Measurements from ENCODE around the gene IGSF23.

The IGSF23 gene

GRCh38 chr19:44570984-44571684 lies 42.2 kb upstream of the IGSF23 start:
- TF ChIP-seq, protein P1, sequence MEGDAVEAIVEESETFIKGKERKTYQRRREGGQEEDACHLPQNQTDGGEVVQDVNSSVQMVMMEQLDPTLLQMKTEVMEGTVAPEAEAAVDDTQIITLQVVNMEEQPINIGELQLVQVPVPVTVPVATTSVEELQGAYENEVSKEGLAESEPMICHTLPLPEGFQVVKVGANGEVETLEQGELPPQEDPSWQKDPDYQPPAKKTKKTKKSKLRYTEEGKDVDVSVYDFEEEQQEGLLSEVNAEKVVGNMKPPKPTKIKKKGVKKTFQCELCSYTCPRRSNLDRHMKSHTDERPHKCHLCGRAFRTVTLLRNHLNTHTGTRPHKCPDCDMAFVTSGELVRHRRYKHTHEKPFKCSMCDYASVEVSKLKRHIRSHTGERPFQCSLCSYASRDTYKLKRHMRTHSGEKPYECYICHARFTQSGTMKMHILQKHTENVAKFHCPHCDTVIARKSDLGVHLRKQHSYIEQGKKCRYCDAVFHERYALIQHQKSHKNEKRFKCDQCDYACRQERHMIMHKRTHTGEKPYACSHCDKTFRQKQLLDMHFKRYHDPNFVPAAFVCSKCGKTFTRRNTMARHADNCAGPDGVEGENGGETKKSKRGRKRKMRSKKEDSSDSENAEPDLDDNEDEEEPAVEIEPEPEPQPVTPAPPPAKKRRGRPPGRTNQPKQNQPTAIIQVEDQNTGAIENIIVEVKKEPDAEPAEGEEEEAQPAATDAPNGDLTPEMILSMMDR (IDR thresholded peaks at IDR 0.05; ENCODE audit: low read length) = peak; percentile 76
- TF ChIP-seq EZH2 (optimal IDR thresholded peaks at IDR 0.05; ENCODE audit: low read depth, low read length) (no peak), EZH2phosphoT487 (IDR thresholded peaks at IDR 0.05; ENCODE audit: low read length) (no peak)
- Histone ChIP-seq H3K27me3 (replicated peaks; ENCODE audit: insufficient read depth, low read length) (no peaks in the 10 kb centered on the region), H4K20me1 (ENCODE audit: insufficient read depth, low read length) (no peaks in the 10 kb centered on the region), H2AFZ (ENCODE audit: low read length) (peak overlapping the region; percentile 14; the same call in 1 of the 2 replicates), H3K9me2 (replicated peaks; ENCODE audit: insufficient read depth, low read length) (no peaks in the 10 kb centered on the region), H3K79me2 (ENCODE audit: low read length) (no peaks in the 10 kb centered on the region), H3K36me3 (replicated peaks; ENCODE audit: insufficient read depth, low read length) (no peaks in the 10 kb centered on the region), H3K27ac (ENCODE audit: low read length) (no peak overlapping the region), H3K9me3 (replicated peaks; ENCODE audit: insufficient read depth, low read length) (no peaks in the 10 kb centered on the region), H3K9ac (ENCODE audit: low read length) (no peak overlapping the region), H3K4me2 (ENCODE audit: low read depth, low read length) (peak overlapping the region; percentile 44; the same call in 1 of the 2 replicates), H3K4me1 (ENCODE audit: low read length) (no peaks in the 10 kb centered on the region), H3F3A (ENCODE audit: insufficient read depth, low read length) (no peaks in the 10 kb centered on the region), H3K4me3 (ENCODE audit: low read length) (no peak overlapping the region)
- peak; percentile 69 for DNase-seq

GRCh38 chr19:44571830-44572580 lies 41.4 kb upstream of the IGSF23 start:
- Histone ChIP-seq H3K27me3 (replicated peaks; ENCODE audit: insufficient read depth, low read length) (no peaks in the 10 kb centered on the region), H3K9ac (ENCODE audit: low read length) (no peak overlapping the region), H3K9me3 (replicated peaks; ENCODE audit: insufficient read depth, low read length) (no peaks in the 10 kb centered on the region), H3F3A (ENCODE audit: insufficient read depth, low read length) (no peaks in the 10 kb centered on the region), H3K79me2 (ENCODE audit: low read length) (no peaks in the 10 kb centered on the region), H3K27ac (ENCODE audit: low read length) (no peak overlapping the region), H4K20me1 (ENCODE audit: insufficient read depth, low read length) (no peaks in the 10 kb centered on the region), H3K4me1 (ENCODE audit: low read length) (no peaks in the 10 kb centered on the region), H3K4me3 (ENCODE audit: low read length) (no peak overlapping the region), H3K36me3 (replicated peaks; ENCODE audit: insufficient read depth, low read length) (no peaks in the 10 kb centered on the region), H2AFZ (ENCODE audit: low read length) (no peak overlapping the region), H3K9me2 (replicated peaks; ENCODE audit: insufficient read depth, low read length) (no peaks in the 10 kb centered on the region), H3K4me2 (ENCODE audit: low read depth, low read length) (no peak overlapping the region)
- DNase-seq = no peak
- no peak for TF ChIP-seq EZH2 (optimal IDR thresholded peaks at IDR 0.05; ENCODE audit: low read depth, low read length)
- TF ChIP-seq, protein P1 (IDR thresholded peaks at IDR 0.05; ENCODE audit: low read length) = no peak
- no peak for TF ChIP-seq EZH2phosphoT487 (IDR thresholded peaks at IDR 0.05; ENCODE audit: low read length)

DNA sequence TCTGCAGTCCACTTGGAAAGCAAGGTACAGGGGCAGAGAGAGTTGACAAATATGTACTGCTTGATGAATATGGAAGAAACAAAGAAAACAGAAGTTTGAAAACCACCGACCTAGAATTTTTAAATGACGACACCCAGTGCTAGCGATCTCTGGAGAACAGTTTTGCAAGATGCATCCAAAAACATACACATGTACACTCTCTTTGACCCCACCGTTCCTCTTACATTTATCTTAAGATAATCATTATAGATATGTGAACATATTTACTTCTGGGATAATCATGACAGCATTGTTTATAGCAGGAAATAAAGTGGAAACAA lies 40.8 kb upstream of the IGSF23 start:
- Histone ChIP-seq H3K9me3 (replicated peaks; ENCODE audit: insufficient read depth, low read length) (no peaks in the 10 kb centered on the region), H3K27me3 (replicated peaks; ENCODE audit: insufficient read depth, low read length) (no peaks in the 10 kb centered on the region), H3K4me1 (ENCODE audit: low read length) (no peaks in the 10 kb centered on the region), H3F3A (ENCODE audit: insufficient read depth, low read length) (no peaks in the 10 kb centered on the region), H3K36me3 (replicated peaks; ENCODE audit: insufficient read depth, low read length) (no peaks in the 10 kb centered on the region), H3K79me2 (ENCODE audit: low read length) (no peaks in the 10 kb centered on the region), H3K4me3 (ENCODE audit: low read length) (no peak overlapping the region), H2AFZ (ENCODE audit: low read length) (no peak overlapping the region), H3K9me2 (replicated peaks; ENCODE audit: insufficient read depth, low read length) (no peaks in the 10 kb centered on the region), H3K9ac (ENCODE audit: low read length) (no peak overlapping the region), H4K20me1 (ENCODE audit: insufficient read depth, low read length) (no peaks in the 10 kb centered on the region), H3K27ac (ENCODE audit: low read length) (no peak overlapping the region), H3K4me2 (ENCODE audit: low read depth, low read length) (no peak overlapping the region)
- no peak for DNase-seq
- TF ChIP-seq EZH2phosphoT487 (IDR thresholded peaks at IDR 0.05; ENCODE audit: low read length) (no peak), EZH2 (optimal IDR thresholded peaks at IDR 0.05; ENCODE audit: low read depth, low read length) (no peak)
- TF ChIP-seq, protein P1 (IDR thresholded peaks at IDR 0.05; ENCODE audit: low read length) = no peak
